ENCODE measurements around the gene PIGU.

The PIGU gene

GRCh38 chr20:34604980-34605788, 71.7 kb downstream of the PIGU start:
- Histone ChIP-seq H3K4me3 (no peak overlapping the region), H3K9ac (ENCODE audit: insufficient read length) (no peak overlapping the region), H3K9me3 (ENCODE audit: low read depth, low read length) (no peaks in the 10 kb centered on the region), H3K27ac (no peak overlapping the region), H3K36me3 (ENCODE audit: insufficient read depth, low read length) (no peaks in the 10 kb centered on the region)
- TF ChIP-seq EZH2 (IDR thresholded peaks at IDR 0.05) (no peak), FOXP2 (optimal IDR thresholded peaks at IDR 0.05; ENCODE audit: control extremely low read depth, extremely low read length, insufficient read depth) (no peak), POLR2AphosphoS5 (IDR thresholded peaks at IDR 0.05; ENCODE audit: borderline replicate concordance, low read depth, low read length) (no peak)
- no peak for DNase-seq (ENCODE audit: low read depth, low spot score)

GRCh38 chr20:34600892-34601653, 75.8 kb downstream of the PIGU start:
- no peaks in the 10 kb centered on the region for H3K9me3 ChIP-seq (ENCODE audit: low read depth, low read length)
- no peak for TF ChIP-seq POLR2AphosphoS5 (IDR thresholded peaks at IDR 0.05; ENCODE audit: borderline replicate concordance, low read depth, low read length)
- H3K4me3 ChIP-seq: no peak overlapping the region
- no peak overlapping the region for H3K9ac ChIP-seq (ENCODE audit: insufficient read length)
- H3K27ac ChIP-seq: no peak overlapping the region
- no peaks in the 10 kb centered on the region for H3K36me3 ChIP-seq (ENCODE audit: insufficient read depth, low read length)
- no peak for DNase-seq (ENCODE audit: low read depth, low spot score)

GRCh38 chr20:34595377-34596184, 81.3 kb downstream of the PIGU start:
- Histone ChIP-seq H3K27ac (no peak overlapping the region), H3K4me3 (no peak overlapping the region), H3K9ac (ENCODE audit: insufficient read length) (no peak overlapping the region), H3K36me3 (ENCODE audit: insufficient read depth, low read length) (no peaks in the 10 kb centered on the region), H3K9me3 (ENCODE audit: low read depth, low read length) (no peaks in the 10 kb centered on the region)
- no peak for DNase-seq (ENCODE audit: low read depth, low spot score)
- TF ChIP-seq EZH2 (IDR thresholded peaks at IDR 0.05) (no peak), FOXP2 (optimal IDR thresholded peaks at IDR 0.05; ENCODE audit: control extremely low read depth, extremely low read length, insufficient read depth) (no peak), POLR2AphosphoS5 (IDR thresholded peaks at IDR 0.05; ENCODE audit: borderline replicate concordance, low read depth, low read length) (no peak)

- DNase-seq (ENCODE audit: low read depth, low spot score): no peak
- TF ChIP-seq EZH2 (IDR thresholded peaks at IDR 0.05): no peak
- no peak for TF ChIP-seq FOXP2 (optimal IDR thresholded peaks at IDR 0.05; ENCODE audit: control extremely low read depth, extremely low read length, insufficient read depth)
- TF ChIP-seq POLR2AphosphoS5 (IDR thresholded peaks at IDR 0.05; ENCODE audit: borderline replicate concordance, low read depth, low read length): no peak
- Histone ChIP-seq H3K4me3 (no peak overlapping the region), H3K9me3 (ENCODE audit: low read depth, low read length) (no peaks in the 10 kb centered on the region), H3K9ac (ENCODE audit: insufficient read length) (no peak overlapping the region), H3K36me3 (ENCODE audit: insufficient read depth, low read length) (peaks cover 6% of the 10 kb centered on the region), H3K27ac (no peak overlapping the region)
Observed at GRCh38 chr20:34586488-34587163, 90.3 kb downstream of the PIGU start.

- Histone ChIP-seq H3K4me3 (no peak overlapping the region), H3K36me3 (ENCODE audit: insufficient read depth, low read length) (peaks cover 6% of the 10 kb centered on the region), H3K27ac (no peak overlapping the region)
Observed at GRCh38 chr20:34585019-34585418, 91.9 kb downstream of the PIGU start.

GRCh38 chr20:34583544-34583943, 93.3 kb downstream of the PIGU start:
- Histone ChIP-seq H3K9ac (ENCODE audit: insufficient read length) (no peak overlapping the region), H3K4me3 (no peak overlapping the region), H3K27ac (no peak overlapping the region), H3K9me3 (ENCODE audit: low read depth, low read length) (no peaks in the 10 kb centered on the region), H3K36me3 (ENCODE audit: insufficient read depth, low read length) (peaks cover 6% of the 10 kb centered on the region)
- no peak for DNase-seq (ENCODE audit: low read depth, low spot score)
- TF ChIP-seq FOXP2 (optimal IDR thresholded peaks at IDR 0.05; ENCODE audit: control extremely low read depth, extremely low read length, insufficient read depth) (no peak), POLR2AphosphoS5 (IDR thresholded peaks at IDR 0.05; ENCODE audit: borderline replicate concordance, low read depth, low read length) (no peak), EZH2 (IDR thresholded peaks at IDR 0.05) (no peak)

More at GRCh38 chr20:34585019-34585418, 91.9 kb downstream of the PIGU start:
- Histone ChIP-seq H3K9me3 (ENCODE audit: low read depth, low read length) (no peaks in the 10 kb centered on the region), H3K9ac (ENCODE audit: insufficient read length) (no peak overlapping the region)
- no peak for DNase-seq (ENCODE audit: low read depth, low spot score)
- no peak for TF ChIP-seq FOXP2 (optimal IDR thresholded peaks at IDR 0.05; ENCODE audit: control extremely low read depth, extremely low read length, insufficient read depth)
- TF ChIP-seq EZH2 (IDR thresholded peaks at IDR 0.05): no peak
- TF ChIP-seq POLR2AphosphoS5 (IDR thresholded peaks at IDR 0.05; ENCODE audit: borderline replicate concordance, low read depth, low read length): no peak

GRCh38 chr20:34582911-34583310, 94.0 kb downstream of the PIGU start:
- H3K27ac ChIP-seq: no peak overlapping the region
- TF ChIP-seq FOXP2 (optimal IDR thresholded peaks at IDR 0.05; ENCODE audit: control extremely low read depth, extremely low read length, insufficient read depth): no peak
- TF ChIP-seq POLR2AphosphoS5 (IDR thresholded peaks at IDR 0.05; ENCODE audit: borderline replicate concordance, low read depth, low read length): no peak
- TF ChIP-seq EZH2 (IDR thresholded peaks at IDR 0.05): no peak
- H3K36me3 ChIP-seq (ENCODE audit: insufficient read depth, low read length): peaks cover 6% of the 10 kb centered on the region
- no peaks in the 10 kb centered on the region for H3K9me3 ChIP-seq (ENCODE audit: low read depth, low read length)
- H3K9ac ChIP-seq (ENCODE audit: insufficient read length): no peak overlapping the region
- H3K4me3 ChIP-seq: no peak overlapping the region
- DNase-seq (ENCODE audit: low read depth, low spot score): no peak
